Activated naive CD4-positive, alpha-beta T cell treated with anti-CD3 and anti-CD28 coated beads, Interleukin-2, amount 50 U/mL, for 16 hours (primary cell): ENCODE data around the gene RNF213.

Source experiments
- DNase-seq: peaks from one replicate; pipeline ENCODE4 v3.0.0-alpha.2; 2020

The RNF213 gene

DNA sequence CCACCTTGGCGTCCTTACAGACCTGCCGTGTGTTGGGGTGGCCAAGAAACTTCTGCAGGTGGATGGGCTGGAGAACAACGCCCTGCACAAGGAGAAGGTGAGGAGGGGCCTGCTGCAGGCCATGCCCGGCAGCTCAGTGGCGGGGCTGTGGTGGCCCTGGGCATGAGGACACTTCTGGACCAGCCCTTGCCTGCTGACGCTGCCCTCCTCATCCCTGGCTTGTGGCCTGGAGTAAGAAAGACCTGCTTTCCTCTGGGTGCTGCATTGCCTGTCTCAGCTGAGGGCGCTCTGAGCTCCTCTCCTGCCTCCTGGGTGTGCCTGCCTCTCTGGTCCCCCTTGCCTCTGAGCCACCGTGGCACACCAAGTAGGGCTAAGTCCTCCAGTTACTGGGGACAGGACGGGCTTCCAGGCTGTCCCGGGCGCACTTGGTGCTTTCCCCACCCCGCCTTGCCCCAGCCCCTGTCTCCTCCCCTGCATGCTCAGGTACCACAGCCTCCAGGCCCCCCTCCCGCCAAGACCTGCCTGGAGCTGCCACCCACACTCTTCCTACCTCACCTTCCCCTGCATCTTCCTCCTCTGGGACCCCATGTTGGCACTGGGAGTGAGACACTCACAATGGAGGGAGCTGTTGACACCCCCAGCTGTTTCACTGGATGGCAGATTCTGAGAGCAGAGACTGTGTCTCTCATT lies 163.0 kb downstream of the RNF213 start:
- no peak for DNase-seq

DNA sequence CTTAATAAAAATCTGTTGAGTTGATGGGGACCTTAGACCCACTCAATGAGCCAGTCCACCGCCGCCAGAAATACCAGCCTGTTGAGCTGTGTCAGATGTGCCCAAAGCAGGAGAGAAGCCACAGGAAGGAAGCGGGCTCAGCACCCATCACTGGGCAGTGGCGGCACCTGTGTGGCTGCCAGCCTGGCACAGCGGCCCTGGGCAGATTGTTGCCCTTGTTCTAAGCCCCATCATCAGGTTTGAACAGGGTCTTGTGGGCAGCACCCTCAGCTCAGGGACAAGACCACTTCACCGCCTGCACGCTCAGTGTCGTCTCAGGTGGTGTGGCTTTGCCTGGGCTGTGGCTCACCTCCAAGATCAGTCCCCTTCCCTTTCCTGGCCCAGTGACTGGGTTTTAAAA lies 163.6 kb downstream of the RNF213 start:
- DNase-seq, result no peak

DNA sequence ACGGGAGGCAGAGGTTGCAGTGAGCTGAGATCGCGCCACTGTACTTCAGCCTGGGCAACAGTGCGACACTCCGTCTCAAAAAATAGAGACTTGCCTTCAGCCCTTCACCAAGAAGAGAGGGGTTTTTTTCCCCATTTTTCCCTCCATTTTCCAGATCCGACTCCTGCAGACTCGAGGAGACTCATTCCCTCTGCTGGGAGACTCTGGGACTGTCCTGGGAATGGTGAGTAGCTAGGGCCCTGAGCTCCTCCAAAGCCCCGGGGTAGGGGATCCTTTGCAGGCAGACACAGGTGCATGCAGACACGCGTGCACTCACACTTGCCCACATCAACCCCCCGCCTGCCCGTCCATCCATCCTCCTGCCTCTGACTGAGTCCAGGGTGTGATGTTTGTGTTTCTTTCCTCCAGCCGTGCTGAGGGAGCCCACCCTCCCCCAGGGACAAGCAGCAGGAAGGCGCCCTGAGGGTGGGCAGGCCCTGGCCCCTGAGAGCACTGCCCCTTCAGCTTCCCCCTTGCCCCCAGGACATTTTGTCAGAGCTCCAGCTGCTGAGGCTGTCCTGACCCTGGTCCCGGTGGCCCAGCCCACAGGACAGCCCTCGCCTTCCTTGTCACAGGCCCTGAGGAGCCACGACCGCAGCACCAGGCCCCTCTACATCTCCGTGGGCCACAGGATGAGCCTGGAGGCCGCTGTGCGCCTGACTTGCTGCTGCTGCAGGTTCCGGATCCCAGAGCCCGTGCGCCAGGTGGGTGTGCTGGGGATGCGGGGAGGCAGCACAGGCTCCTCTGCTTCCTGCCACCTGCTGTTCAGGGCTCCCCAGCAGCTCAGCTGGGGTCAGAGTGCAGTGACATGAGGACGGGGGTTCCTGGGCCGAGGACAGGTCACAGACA lies 164.5 kb downstream of the RNF213 start:
- no peak for DNase-seq

DNA sequence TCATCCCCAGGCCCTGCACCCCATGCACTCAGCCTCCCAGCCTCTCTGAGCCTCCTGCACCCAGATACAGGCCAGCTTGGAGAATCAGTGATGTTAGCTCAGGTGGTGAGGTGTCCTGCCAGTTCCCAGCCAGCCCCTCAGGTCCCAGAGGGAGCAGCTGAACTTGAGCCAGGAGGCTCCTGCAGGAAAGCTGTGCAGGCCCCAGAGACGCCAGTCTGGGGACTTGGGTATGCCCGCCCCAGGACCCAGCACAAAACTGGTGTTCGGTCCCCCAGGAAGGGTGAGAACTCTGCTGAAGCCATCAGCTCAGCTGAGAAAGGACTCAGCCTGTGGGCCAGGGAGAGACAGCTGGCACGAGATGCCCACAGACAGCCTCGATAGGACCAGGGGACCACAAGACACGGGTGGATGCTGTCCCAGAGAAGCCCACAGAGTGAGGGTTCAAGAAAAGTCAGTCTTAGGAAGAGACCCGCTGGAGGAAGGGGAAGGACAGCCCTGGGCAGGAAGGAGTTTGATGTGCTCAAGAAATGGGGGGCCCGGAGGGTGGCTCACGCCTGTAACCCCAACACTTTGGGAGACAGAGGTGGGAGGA lies 165.3 kb downstream of the RNF213 start:
- no peak for DNase-seq

DNA sequence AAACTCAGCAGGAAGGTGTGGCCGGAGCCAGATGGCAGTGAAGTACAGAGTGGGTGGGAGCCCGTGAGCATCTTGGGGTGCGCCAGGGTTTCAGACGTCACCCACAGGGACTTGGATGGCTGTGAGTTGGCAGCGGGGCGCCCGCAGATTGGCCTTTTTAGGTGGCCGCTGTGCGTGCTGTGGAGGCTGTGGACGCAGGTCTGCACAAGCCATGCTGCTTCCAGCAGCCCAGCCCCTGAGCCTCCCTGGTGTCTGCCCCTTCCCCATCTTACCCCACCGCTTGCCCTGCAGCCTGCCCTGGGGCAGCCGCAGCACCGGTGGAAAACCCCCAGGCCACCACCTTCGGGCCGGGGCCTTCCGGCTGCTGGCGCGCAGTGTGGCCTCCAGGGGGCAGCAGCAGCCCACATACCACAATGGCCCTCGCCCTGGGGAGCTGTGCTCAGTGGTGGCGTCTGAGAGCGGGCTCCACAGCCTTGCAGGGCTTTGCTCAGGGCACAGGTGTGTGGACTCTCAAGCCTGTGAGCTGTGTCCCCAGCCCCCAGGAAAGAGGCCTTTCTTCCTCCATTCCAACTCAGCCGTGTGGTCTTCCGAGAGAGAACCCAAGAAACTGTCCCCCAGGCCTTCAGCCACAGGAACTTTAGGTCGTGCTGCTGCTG lies 166.1 kb downstream of the RNF213 start:
- DNase-seq, result peak; percentile 87

DNA sequence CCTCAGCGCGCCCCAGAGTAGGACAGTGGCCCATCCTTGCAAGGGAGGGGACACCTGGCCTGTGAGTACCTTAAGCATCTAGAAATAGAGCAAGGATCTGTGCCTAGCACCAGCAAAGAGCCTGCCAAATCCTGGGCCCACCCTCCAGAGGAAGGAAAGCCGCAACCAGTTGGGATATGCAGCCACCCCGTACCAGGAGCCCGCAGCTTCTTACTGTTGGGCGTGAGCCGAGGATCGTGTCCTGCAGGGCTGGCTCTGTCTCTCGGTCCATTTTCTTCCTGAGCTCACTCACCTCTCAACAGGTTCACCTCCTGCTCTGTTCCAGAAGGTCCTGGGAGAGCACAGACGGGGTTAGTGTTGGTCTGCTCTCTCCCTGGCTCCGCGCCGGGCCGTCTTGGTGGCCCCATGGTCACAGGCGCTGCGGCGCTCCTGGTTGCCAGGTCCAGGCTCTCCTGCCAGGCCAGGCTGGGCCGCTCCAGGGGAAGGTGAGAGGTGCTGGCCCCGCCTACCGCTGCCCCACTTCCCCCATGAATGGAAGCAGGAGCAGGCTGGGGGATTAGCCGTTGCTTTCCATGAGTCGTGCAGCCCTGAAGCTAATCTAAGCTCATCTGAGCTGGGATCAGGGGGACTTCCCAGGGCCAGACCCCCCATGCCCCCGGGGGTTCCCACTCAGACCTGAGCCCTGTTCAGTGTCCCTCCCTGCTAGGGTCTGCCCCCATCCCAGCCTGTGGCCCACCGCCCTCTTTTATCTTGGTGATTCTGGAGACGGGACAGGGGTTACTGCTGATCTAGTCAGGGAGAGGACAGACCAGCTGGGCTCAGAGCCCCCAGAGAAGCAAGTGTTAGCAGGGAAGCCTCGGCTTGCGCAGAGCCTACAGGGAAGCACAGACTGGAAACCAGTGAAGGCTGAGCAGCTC lies 167.0 kb downstream of the RNF213 start:
- DNase-seq, result no peak

DNA sequence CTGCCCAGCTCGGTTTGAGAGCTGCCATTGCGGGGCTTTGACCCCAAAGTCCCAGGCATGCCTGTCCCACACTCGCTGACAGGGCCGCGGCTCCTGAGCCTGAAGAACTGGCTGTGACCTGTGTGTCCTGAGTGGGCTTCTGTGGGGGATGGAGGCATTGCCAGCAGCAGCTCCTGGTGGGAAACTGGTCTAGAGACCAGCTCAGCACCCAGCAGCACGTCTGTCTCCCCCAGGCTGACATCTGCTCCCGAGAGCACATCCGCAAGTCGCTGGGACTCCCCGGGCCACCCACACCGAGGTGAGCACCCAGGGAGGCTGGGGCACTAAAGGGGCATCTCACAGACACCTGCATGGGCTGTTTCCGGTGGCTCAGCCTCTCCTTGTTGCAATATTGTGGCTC lies 167.7 kb downstream of the RNF213 start:
- DNase-seq, result no peak

DNA sequence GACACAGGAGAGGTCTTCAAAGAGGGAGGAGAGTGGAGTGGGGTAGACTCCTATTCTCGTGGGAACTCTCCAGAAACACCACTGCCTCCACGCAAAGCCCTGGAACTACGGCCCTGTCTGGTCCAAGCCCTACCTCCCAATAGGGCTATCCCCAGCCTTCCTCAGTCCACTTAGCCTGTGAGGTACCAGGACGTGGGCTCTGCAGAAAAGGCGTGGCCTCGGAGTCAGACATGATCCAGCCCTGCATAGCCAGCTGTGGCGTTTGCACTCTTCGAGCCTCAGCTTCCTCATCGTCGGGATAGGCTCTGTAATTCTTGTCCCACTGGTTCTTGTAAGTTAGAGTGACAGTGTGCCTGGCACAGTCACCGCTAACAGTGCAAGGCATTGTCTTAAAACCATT lies 168.1 kb downstream of the RNF213 start:
- DNase-seq, result no peak

DNA sequence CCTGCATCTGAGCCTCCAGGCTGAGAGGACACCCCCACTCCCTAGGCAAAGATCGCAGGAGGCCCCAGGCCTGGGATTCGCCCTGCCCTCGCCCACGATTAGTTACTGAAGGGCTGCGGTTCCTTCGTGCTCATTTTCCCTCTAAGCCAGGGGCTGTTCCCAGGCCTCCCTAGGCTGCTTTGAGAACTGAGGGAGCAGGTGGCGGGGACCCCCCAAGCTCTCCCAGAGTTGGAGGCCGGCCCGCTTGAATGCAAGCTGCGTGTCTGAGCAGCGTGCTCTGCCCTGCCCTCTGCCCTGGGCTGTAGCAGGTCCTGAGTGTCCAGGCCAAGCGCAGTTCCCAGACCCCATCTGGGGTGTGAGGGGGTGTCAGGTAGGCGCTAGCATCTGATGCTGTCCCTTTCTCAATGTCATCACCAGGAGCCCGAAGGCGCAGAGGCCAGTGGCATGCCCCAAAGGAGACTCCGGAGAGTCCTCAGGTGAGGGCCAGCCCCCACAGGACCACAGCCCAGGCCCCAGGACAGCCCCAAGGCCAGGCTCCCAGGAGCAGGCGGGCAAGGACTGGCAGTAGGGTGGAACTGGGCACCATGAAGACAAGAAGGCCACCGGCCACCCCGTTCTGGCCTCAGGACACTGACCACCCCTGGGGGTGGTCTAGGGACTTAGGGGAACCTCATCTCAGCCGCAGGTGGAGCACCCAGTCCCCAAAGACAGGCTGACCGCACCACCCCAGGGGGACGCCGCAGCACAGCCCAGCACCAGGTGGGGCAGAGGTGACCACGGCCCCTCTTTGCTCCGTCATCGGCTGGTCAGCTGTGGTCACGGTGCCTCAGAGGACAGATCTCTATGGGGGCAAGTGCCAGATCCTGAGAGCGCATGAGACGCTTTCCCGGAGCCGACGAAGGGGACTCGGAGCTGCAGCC lies 169.0 kb downstream of the RNF213 start:
- no peak for DNase-seq

DNA sequence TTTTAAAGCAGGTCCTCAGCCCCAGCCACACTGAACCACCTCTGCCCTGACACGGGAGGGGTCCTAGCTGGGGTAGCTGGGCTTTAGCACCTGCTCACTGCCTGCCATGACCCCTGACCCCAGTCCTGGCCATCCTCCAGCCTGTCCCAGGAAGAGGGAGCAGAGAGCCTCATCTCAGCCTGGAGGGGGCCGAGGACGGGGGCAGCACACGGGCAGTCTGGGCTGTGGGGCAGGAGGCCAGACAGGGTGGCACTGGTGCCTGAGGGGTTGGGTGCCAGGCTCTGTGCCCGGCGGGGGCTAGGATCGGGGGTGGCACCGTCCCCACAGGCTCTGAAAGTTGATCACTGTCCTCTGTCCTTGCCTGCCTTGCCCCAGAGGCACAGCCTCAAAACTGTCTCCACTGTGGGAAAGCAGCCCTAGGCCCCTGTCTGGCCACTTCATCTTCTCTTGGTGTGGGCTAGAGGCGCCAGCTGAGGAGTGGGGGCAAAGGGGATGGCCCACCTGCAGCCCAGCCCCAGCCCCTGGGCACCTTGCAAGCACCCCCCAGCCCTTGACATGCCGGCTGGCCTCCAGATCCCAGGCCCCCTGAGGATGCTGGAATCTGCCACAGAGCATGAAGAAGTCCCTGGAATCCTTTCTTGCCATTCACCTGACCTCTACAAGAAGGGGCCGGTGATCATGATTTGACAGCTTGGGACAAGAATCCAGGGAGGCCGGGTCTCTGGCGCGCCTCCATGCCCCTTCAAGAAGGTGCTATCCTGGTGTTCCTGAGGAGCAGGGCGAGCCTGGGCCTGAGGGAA lies 170.0 kb downstream of the RNF213 start:
- DNase-seq, result no peak

DNA sequence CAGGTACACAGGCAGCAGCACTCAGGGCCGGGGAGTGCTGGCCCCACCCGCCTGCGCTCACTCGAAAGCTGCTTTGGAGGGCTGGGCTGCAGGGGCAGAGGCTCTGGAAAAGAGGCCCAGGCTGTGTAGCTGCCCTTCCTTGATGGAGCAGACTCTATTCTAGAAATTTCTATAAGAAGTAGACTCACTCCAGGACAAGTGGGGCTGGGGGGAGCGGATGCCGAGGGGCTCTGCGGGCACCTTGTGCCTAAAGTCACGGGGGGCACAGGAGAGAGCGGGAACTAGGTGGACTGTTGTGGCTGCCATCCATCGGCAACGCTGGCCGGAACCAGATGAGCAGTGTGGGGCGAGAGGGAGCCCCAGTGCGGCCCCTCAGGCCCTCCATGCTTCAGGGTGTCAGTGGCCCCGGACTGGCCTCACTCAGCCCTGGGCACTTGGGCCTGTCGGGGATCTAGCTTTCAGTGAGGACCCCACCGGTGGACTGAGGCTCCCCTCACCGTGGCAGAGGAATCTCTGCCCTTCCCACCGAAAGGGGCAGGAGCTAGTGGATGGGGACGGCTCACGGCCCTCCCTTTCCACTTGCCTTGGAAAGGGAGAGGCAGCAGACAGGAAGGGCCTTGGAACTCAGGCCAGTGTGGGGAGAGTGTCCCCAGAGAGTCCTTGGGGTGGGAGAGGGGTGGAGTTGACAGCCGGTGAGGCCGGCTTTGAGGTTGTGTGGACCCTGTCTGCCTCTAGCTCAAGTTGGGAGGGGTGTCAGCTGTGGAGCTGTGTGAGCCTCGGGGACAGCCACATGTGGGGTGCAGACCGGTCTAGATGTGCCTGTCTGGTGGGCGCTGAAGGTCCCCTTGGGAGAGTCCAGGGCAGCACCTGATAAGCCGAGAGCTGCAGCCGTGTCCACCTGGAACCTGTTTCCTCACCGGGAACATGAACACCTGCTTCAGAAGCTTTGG lies 170.9 kb downstream of the RNF213 start:
- DNase-seq, result no peak

DNA sequence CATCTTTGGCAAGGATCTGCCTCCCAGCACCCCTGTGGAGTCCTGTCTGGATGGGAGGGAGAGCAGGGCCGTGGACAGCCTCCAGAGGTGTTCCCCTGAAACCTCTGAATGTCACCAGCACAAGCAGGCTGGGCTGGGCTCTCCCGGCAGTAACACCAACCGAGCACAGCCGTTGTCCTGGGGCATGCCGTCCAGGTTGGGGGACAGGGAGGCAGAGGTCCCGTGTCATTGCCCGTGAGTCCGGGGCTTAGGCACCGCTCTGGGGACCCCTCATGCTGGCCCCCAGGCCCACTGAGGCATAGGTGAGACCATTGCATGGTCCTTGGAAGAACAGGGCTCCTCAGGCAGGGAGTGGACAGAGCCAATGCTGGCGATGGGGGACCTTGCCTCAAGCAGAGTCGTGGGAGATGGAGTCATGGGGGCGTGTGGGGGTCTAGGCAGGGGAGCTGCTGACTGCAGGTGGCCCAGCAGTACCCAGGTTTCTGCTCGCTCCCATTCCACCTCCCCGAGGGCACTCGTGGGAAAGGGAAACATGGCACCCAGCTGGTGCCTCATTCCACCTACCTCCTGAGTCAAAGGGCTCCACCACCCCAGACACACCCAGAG lies 171.8 kb downstream of the RNF213 start:
- no peak for DNase-seq

DNA sequence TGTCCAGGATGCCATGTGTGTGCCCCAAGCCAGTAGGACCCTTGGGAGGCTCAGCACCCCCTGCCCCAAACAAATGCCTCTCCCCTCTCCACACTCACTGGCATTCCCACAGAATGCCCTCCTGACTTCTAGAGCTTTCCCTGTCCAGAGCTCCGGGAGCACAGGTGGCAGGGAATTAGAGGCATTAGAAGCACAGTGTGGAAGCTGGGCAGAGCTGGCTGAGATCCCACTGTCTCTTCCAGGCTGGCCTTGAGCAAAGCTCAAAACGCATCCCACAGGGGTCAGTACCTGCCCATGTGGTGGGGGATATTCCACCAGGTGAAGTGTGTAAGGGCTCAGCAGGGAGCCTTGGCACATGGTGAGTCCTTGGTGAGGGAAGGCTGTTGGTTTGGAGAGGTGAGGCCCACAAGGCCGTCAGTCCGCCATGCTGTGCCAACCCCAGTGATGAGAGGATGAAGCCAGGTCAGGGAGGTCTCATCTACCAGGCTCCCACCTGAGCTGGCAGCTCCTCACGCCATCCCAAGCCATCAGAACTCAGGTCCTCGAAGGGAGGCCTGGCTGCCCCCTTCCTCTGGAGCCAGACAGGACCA lies 172.4 kb downstream of the RNF213 start:
- DNase-seq, result no peak

DNA sequence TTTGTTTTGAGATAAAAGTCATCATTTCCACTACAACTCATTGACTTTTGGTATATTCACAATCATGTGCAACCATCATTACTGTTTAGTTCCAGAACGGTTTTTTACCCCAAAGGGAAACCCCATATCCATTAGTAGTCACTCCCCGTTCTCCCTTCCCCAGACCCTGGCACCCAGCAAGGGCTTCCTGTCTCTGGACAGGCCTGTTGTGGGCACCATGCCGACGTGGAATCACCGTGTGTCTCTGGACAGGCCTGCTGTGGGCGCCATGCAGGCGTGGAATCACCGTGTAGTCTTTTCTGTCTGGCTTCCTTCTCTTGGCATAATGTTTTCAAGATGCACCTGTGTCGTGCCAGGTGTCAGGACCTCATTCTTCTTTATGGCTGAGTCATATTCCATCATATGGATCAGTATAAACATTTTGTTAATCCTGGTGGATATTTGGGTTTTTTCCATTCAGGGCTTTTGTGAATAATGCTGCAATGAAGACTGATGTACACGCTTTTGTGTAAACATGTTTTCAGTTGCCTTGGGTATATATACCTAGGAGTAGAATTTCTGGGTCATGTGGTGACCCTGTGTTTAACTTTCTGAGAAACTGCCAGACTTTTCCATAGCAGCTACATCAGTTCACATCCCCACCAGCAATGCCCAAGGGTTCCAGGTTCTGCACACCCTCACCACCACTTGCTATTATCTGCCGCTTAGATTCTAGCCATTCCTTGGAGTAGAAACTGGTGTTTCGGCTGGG lies 173.4 kb downstream of the RNF213 start:
- DNase-seq, result no peak

DNA sequence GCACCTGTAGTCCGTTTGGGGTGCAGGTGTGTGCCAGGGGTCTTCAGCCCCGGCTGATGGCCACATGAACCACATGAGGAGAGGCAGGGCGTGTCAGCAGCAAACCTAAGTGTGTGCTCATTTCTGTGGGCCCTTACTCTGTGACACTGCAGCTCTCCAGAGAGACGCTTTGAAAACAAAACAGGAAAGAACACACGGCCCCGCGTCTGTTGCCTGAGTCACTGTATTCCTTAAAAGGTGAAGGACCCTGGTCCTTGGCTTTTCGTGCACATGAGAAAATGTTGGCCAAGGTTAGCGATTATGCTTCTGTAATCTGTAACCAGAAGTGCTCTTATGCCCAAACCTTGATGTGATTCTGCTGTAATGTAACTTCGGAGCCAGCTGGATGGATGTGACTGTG lies 176.9 kb downstream of the RNF213 start:
- DNase-seq, result no peak

DNA sequence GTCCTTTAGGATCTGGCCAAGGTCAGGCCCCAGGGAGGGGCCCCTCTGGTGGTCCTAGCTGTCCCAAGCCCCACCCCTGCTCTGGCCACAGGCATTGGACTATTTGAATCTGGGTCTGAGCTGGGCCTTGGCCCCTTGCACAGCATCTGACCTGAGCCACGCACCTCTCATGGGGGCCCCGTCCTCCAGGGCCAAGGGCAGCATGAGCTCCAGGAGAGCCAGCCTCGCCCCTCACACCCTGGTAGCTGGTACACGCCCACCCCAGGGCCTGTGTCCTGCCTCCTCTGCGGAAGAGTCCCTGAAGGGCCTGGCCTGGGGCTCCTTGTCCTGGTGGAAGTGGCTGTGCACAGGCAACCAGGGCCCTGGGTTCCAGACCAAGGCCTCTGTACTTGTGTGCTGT lies 178.2 kb downstream of the RNF213 start:
- no peak for DNase-seq

DNA sequence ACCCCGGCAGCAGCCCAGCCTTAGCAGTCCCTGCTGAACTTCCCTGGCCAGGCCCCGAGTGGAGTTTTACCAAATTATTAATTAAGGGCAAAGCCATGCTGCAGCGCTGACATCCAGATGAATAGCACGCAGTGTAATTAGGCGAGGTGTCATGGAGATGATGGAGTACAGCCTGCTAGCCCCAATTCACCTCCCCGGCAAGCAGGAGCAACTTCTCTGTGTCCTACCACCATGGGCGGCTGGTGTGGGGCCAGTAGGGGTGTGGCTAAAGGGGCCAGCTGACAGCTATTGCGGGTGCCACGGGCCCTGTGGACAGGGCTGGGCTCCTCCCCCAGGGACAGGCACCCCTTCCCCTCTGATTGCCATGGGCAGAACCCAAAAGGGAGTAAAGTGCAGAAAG lies 178.8 kb downstream of the RNF213 start:
- DNase-seq, result no peak
